GM12801 (cell line): ENCODE measurements around the gene RAPGEF4.

Source experiments
- CTCF ChIP-seq: IDR thresholded peaks from one replicate; pipeline ENCODE4 v1.5.1; 2011; ENCODE audit warnings: control low read depth; ENCODE audit not compliant: insufficient read length; ENCODE audit errors: extremely low read depth

Gene RAPGEF4

DNA sequence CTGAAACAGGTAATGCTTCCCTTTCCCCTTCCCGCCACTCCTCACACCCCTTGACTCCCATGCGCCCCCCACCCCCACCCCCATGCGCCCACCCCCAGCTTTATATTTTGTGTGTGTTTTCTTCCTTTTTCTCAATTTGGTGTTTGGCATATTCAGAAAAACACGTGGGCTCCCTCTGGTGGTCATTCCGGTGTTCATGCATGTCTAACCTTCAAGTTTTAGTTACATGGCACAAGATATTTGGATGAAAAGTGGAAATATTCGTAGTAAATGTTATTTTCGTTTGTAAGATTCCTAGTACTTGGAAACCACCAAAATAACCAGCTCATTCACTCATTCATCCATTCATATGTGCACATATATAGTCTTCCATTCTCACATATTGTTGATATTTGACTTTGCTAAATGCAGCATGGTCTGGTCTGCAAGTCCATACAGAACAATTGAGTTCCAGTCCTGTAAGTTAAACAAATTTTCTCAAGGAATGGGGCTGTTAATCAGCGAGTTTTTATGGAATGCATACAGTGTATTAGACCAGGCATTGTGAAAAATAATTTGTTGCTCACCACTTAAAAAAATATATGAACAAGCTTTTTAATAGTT is 196.4 kb downstream of the RAPGEF4 start:
- no peak for TF ChIP-seq CTCF

DNA sequence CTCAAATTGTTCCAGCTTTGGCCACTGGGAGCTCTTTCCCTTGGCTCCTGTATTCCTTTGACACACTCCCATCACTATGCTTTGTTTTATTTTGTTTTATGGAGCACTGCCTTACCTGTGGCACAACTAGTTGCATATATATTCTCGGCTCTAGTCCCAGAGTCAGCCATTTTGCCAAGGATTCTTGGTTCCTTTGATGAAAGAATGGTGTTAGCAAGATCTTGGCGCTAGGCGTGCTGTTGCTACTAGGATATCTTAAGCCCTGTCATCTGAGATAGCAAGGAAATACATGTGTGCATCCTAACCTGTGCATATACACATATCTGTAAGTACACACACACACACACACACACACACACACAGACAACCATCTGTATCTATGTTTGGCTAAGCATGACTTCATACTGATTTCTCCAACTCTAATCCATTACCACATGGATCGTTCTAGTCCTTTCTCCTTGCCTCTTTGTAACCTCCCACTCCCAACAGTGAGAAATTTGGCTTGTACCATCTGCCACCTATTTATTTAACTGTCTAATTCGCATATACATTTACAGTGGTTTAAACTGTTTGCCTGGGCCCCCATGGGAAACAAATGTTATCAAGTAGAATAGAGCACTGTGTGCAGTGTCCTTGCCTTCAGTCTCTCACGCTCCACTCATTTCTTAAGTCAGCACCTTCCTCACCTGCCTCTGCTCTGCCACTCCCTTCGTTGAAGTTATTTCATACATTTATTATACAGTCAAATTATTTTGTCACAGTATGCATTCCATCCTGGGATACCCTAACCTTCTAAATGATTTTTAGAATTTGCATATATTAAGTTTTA is 202.5 kb downstream of the RAPGEF4 start:
- TF ChIP-seq CTCF: no peak

DNA sequence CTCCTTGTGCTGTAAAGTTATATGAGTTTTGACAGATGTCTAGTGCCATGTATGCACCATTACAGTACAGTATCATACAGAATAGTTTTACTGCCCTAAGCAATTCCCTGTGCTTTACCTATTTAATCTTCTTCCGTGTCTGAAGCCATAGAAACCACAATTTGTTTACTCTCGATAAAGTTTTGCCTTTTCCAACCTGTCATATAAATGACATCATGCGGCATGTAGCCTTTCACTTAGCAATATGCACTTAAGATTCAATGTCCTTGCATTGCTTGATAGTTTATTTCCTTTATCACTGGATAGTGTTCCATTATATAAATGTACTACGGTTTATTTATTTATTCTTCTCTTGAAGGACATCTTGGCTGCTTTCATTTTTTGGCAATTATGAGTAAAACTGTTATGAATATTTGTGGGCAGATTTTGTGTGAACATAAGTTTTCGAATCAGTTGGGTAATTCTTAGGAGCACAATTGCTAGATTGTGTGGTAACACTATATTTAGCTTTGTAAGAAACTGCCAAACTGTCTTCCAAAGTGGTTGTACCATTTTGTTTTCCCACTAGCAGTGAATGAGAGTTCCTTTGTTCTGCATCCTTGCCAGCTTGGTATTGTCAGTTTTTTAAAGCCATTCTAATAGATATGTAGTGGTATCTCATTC is 203.2 kb downstream of the RAPGEF4 start:
- no peak for TF ChIP-seq CTCF

GRCh38 chr2:172943539-172943938 is 207.9 kb downstream of the RAPGEF4 start:
- TF ChIP-seq CTCF: no peak

GRCh38 chr2:172944022-172944793 is 208.6 kb downstream of the RAPGEF4 start:
- TF ChIP-seq CTCF: no peak

GRCh38 chr2:172944794-172945509 is 209.3 kb downstream of the RAPGEF4 start:
- TF ChIP-seq CTCF: no peak
